Jurkat, Clone E6-1 (cell line): ENCODE data around the gene PAPLN.

Experiments used
- DNase-seq: peaks from one replicate; pipeline ENCODE4 v3.0.0-alpha.2; 2011; ENCODE audit warnings: low read depth, low spot score
- H3K4me3 ChIP-seq: 2 replicates; pipeline ENCODE4 v1.5.1; 2011; ENCODE audit warnings: mild to moderate bottlenecking, low read length, control low read depth, moderate library complexity

Gene PAPLN

GRCh38 chr14:73255005-73255400 lies 17.7 kb downstream of the PAPLN start:
- H3K4me3 ChIP-seq, result no peak overlapping the region
- DNase-seq, result no peak

GRCh38 chr14:73255693-73256225 lies 18.5 kb downstream of the PAPLN start:
- DNase-seq, result no peak
- H3K4me3 ChIP-seq, result no peak overlapping the region

- H3K4me3 ChIP-seq, result no peak overlapping the region
- DNase-seq, result no peak
These were observed 20.8 kb downstream of the PAPLN start for GRCh38 chr14:73258076-73258475.

- no peak for DNase-seq
- H3K4me3 ChIP-seq, result no peak overlapping the region
These were observed 21.7 kb downstream of the PAPLN start for GRCh38 chr14:73258845-73259611.

DNA sequence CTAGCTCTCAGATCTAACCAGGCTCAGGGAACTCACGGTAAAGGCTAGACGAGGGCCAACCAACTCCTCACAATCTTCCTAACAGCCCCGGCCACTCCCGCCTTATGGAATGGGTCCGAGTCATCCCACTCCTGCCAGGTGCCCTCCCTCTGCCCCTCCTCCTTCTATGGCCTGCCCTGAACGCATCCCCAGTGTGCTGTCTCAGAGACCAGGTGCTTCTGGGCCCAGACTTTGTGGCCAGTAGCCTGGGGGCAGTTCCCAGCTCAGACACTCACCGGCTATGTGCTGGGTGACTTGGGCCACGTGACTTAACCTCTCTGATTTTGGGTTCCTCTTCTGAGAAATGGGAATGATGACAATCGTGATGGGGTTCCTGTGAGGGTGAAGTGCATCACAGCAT lies 22.5 kb downstream of the PAPLN start:
- no peak for DNase-seq
- H3K4me3 ChIP-seq, result no peak overlapping the region

GRCh38 chr14:73260574-73260973 lies 23.3 kb downstream of the PAPLN start:
- no peak for DNase-seq
- no peak overlapping the region for H3K4me3 ChIP-seq

DNA sequence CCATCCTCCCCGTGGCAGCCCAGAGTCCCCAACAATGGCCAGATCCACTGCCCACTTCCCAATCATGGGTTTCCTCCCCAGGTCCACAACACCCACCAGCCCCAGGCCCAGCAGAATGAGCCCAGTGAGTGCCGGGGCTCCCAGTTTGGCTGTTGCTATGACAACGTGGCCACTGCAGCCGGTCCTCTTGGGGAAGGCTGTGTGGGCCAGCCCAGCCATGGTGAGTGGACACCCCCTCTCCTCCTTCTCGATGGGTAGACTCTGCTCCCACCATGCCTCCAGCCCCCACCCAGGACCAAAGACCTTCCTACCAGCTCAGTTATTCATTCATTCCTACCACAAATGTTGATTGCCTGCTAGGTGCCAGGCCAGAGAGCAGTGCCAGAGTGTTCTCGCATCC lies 23.8 kb downstream of the PAPLN start:
- DNase-seq, result no peak
- H3K4me3 ChIP-seq, result no peak overlapping the region

- DNase-seq, result no peak
- H3K4me3 ChIP-seq, result no peak overlapping the region
These were observed 24.5 kb downstream of the PAPLN start for GRCh38 chr14:73261520-73262426.

GRCh38 chr14:73262427-73263183 lies 25.3 kb downstream of the PAPLN start:
- no peak for DNase-seq

GRCh38 chr14:73263606-73264005 lies 26.3 kb downstream of the PAPLN start:
- no peak overlapping the region for H3K4me3 ChIP-seq
- DNase-seq, result no peak

More at GRCh38 chr14:73262427-73263183, 25.3 kb downstream of the PAPLN start:
- H3K4me3 ChIP-seq, result no peak overlapping the region

DNA sequence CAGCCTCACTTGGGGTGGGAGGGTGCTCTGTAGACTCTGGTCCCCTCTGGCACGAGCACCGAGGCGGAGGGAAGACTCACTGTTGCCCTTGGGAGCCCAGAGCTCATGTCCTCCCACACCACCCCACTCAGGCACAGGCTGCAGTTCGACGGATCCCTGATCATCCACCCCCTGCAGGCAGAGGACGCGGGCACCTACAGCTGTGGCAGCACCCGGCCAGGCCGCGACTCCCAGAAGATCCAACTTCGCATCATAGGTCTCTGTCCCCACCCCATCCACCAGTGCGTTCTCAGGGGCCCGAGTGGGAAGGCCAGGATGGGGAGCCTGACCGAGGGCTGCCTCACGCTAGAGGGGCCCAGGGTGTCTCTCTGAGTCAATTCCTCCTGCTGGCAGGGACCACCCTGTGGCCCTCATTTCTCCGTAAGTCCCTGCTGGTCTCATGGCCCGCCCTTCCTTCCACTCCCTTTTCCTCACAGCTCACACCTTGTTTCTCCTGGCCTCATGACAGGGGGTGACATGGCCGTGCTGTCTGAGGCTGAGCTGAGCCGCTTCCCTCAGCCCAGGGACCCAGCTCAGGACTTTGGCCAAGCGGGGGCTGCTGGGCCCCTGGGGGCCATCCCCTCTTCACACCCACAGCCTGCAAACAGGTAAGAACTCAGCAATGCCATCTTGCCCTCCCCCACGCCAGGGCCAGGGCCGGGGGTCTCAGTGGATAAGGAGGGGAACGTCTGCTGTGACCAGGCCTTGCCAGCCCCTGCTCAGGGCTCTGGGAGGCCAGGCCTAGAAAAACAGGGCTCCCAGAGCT lies 27.0 kb downstream of the PAPLN start:
- no peak for DNase-seq
- no peak overlapping the region for H3K4me3 ChIP-seq

GRCh38 chr14:73264885-73265720 lies 27.8 kb downstream of the PAPLN start:
- H3K4me3 ChIP-seq, result no peak overlapping the region
- no peak for DNase-seq

GRCh38 chr14:73265721-73266046 lies 28.4 kb downstream of the PAPLN start:
- DNase-seq, result no peak
- no peak overlapping the region for H3K4me3 ChIP-seq

DNA sequence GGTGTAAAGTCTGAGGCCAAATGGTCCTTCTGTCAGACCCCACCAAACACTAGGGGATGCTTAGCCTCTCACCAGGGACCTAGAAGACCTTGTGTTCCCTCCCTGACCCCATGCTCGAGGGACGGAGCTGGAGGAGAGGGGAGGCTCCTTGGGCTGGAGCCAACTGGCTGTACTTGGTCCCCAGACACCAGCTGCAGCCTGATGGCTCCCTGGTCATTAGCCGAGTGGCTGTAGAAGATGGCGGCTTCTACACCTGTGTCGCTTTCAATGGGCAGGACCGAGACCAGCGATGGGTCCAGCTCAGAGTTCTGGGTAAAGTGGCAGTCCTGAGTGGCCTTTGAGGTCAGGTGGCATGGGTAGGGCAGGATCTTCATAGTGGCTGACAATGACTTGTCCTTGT lies 29.0 kb downstream of the PAPLN start:
- H3K4me3 ChIP-seq, result no peak overlapping the region
- DNase-seq, result no peak

DNA sequence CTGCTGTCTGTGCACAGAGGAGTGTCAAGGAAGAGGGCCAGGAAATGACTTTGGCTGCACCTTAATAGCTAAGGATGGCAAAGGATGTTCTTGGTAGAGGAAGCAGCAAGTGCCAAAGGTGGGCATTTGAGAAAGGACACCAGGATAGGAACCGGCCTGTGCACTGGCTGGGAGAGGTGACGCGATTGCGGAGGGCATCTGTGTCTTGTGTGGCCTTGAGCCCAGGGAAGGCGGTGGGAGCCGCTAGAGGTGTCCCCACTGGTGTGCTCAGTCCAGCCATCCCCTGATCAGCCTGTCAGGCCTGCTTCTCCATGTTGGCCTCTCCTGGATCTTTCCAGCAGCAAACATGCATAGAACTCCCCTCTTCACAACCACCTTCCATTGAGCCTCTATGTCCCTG lies 30.2 kb downstream of the PAPLN start:
- no peak overlapping the region for H3K4me3 ChIP-seq
- DNase-seq, result no peak

GRCh38 chr14:73269729-73270531 lies 32.6 kb downstream of the PAPLN start:
- no peak for DNase-seq
- H3K4me3 ChIP-seq, result no peak overlapping the region

- no peak for DNase-seq
These were observed 35.1 kb downstream of the PAPLN start for GRCh38 chr14:73272393-73272792.

More at GRCh38 chr14:73272393-73272792, 35.1 kb downstream of the PAPLN start:
- no peak overlapping the region for H3K4me3 ChIP-seq
